Measurements from ENCODE around the gene PCMTD2. TPM values are rescaled to one million over a fixed set of nuclear protein-coding genes. Genes with fewer than 3 reads are reported as not detected.
A peak's percentile ranks its signal among the peaks of the same experiment; 100 is the strongest.

PCMTD2 gene
- total and polyA plus RNA-seq, 2 of the 8 experiments (the other 6 are each of a cell fraction or from before 2014, with no cell fraction given) = 21.4 to 55.1 TPM

DNA sequence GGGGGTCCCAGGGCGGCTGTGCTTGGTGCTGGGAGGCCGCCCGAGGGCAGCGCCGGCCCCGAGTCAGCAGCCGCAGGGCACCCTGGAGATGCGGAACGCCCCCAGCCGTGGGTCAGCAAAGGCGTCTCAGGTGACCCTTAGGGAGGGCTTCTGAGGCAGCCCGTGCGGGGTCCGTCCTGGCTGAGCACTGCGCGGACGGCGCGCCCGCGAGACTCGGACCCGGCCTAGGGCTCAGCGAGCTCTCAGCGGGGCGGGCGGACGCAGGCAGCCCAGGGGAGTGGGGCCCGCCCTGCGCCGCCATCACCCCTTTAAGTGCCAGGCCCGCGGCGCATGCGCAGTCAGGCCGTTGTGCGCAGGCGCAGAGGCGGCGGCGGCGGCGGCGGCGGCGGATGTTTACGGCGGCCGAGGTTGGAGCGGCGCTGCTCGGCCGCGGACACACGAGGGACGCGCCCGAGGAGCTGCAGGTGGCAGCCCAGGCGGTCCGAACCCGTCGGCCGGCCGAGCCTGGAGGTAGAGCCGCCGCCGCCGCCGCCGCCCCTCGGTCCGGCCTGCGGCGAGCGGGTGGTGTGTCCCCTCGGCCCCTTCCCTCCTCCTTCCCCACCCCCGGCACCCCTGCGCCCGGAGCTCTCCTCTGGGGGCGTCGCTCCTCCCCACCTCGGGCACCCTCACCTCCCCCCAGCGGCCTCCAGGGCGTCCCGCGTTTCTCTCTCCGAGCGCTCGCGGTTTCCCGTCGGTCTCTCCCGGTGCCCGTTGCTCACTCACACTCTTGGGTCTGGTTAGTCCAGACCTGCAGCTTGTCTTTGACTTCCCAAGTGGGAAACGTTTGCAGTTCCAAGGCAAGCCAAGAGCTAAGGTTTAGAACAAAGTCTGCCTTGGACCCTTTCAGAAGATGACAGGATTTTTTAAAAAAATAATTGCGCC lies at the start of gene PCMTD2 (continued):
- TF ChIP-seq, protein P1, sequence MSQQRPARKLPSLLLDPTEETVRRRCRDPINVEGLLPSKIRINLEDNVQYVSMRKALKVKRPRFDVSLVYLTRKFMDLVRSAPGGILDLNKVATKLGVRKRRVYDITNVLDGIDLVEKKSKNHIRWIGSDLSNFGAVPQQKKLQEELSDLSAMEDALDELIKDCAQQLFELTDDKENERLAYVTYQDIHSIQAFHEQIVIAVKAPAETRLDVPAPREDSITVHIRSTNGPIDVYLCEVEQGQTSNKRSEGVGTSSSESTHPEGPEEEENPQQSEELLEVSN (IDR thresholded peaks at IDR 0.05) = peak; percentile 94
- no peak for TF ChIP-seq RFX5 (IDR thresholded peaks at IDR 0.05; ENCODE audit: borderline replicate concordance, low read depth, low read length)
- TF ChIP-seq ASH2L (IDR thresholded peaks at IDR 0.05; ENCODE audit: low read length) = peak; percentile 74
- no peak for TF ChIP-seq SP4 (IDR thresholded peaks at IDR 0.05; ENCODE audit: low read length)
- no peak for TF ChIP-seq SIX5 (IDR thresholded peaks at IDR 0.05; ENCODE audit: low read depth, low read length)
- TF ChIP-seq CREB1 (IDR thresholded peaks at IDR 0.05) = no peak
- TF ChIP-seq, protein P2, sequence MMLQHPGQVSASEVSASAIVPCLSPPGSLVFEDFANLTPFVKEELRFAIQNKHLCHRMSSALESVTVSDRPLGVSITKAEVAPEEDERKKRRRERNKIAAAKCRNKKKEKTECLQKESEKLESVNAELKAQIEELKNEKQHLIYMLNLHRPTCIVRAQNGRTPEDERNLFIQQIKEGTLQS (IDR thresholded peaks at IDR 0.05; ENCODE audit: insufficient read depth, low read depth, low read length) = no peak
- TF ChIP-seq YY1 (IDR thresholded peaks at IDR 0.05; ENCODE audit: low read depth, low read length) = no peak
- TF ChIP-seq SRF (IDR thresholded peaks at IDR 0.05; ENCODE audit: low read depth, low read length) = no peak
- peak in 1 of 2 experiments; percentile 67; a peak in 2 of 3 replicates for TF ChIP-seq POLR2A (IDR thresholded peaks at IDR 0.05; ENCODE audit: control extremely low read depth in 1 of 2, low read depth in 2 of 2, low read length in 2 of 2)
- peak; percentile 47; the same call in 1 of the 2 replicates for TF ChIP-seq JUND (IDR thresholded peaks at IDR 0.05; ENCODE audit: low read length)
- TF ChIP-seq PHF8 (conservative IDR thresholded peaks at IDR 0.05; ENCODE audit: low read depth, low read length) = peak; percentile 62
- no peak for TF ChIP-seq SUZ12 (IDR thresholded peaks at IDR 0.05; ENCODE audit: low read length)
- peak; percentile 52; the same call in 1 of the 2 replicates for TF ChIP-seq CHD2 (IDR thresholded peaks at IDR 0.05; ENCODE audit: low read length)
- no peak for TF ChIP-seq SP1 (IDR thresholded peaks at IDR 0.05; ENCODE audit: low read depth, low read length)
- TF ChIP-seq BCL11A (IDR thresholded peaks at IDR 0.05; ENCODE audit: low read depth in 2 of 2, low read length in 2 of 2) = no peak
- peak; percentile 95; the same call in 1 of the 2 replicates for TF ChIP-seq RBBP5 (IDR thresholded peaks at IDR 0.05; ENCODE audit: borderline replicate concordance, low read depth, low read length)
- no peak for TF ChIP-seq SAP30 (IDR thresholded peaks at IDR 0.05; ENCODE audit: insufficient read depth, insufficient replicate concordance, low read length)
- TF ChIP-seq ZNF274 (IDR thresholded peaks at IDR 0.05; ENCODE audit: borderline replicate concordance, extremely low read depth, low read length) = no peak
- no peak for TF ChIP-seq CBX8 (IDR thresholded peaks at IDR 0.05; ENCODE audit: borderline replicate concordance, low read depth, low read length)
- no peak for TF ChIP-seq SIN3A (conservative IDR thresholded peaks at IDR 0.05 in 1 of 2, IDR thresholded peaks at IDR 0.05 in 1 of 2; ENCODE audit: low read depth in 1 of 2, low read length in 2 of 2)
- no peak; a peak in 2 of 4 replicates for TF ChIP-seq RAD21 (IDR thresholded peaks at IDR 0.05 in 1 of 2, conservative IDR thresholded peaks at IDR 0.05 in 1 of 2; ENCODE audit: low read depth in 2 of 2, low read length in 2 of 2)
- TF ChIP-seq NRF1 (IDR thresholded peaks at IDR 0.05; ENCODE audit: low read depth, low read length) = peak; percentile 76
